GM12878 (cell line): ENCODE results near the gene BMERB1. TPM values are rescaled to one million over a fixed set of nuclear protein-coding genes. Genes with fewer than 3 reads are reported as not detected.

Source experiments
- ATF7 ChIP-seq: fragments of 450-650 bp; IDR thresholded peaks from 2 replicates; pipeline ENCODE4 v1.6.1; 2016; ENCODE audit warnings: low read depth, mild to moderate bottlenecking
- BCL11A ChIP-seq: IDR thresholded peaks from 2 replicates; pipeline ENCODE4 v1.6.1; 2011; ENCODE audit warnings: low read depth, low read length
- EP300 ChIP-seq, 2 experiments: fragments of 150-350 bp in 1 of 2; IDR thresholded peaks; 2 replicates each; pipeline ENCODE4 v1.6.1; 2011 to 2012; ENCODE audit warnings: low read depth in 2 of 2, low read length in 2 of 2, borderline replicate concordance in 1 of 2, improper control_type of control experiment in 1 of 2, inconsistent platforms in 1 of 2; ENCODE audit not compliant: control insufficient read depth in 1 of 2
- MTA3 ChIP-seq: IDR thresholded peaks from 2 replicates; pipeline ENCODE4 v1.6.1; 2012; ENCODE audit warnings: low read length, inconsistent platforms, borderline replicate concordance
- NFIC ChIP-seq: IDR thresholded peaks from 2 replicates; pipeline ENCODE4 v1.6.1; 2012; ENCODE audit warnings: low read depth, mild to moderate bottlenecking, inconsistent platforms, low read length, moderate library complexity
- TAF1 ChIP-seq: IDR thresholded peaks from 2 replicates; pipeline ENCODE4 v1.6.1; 2011; ENCODE audit warnings: mild to moderate bottlenecking, low read depth, low read length, borderline replicate concordance
- TCF3 ChIP-seq: IDR thresholded peaks from 2 replicates; pipeline ENCODE4 v1.6.1; 2012; ENCODE audit warnings: low read depth, mild to moderate bottlenecking, low read length, borderline replicate concordance; ENCODE audit not compliant: insufficient read depth
- ZNF207 ChIP-seq: fragments of 450-650 bp; IDR thresholded peaks from 2 replicates; pipeline ENCODE4 v1.6.1; 2014; ENCODE audit warnings: antibody characterized with exemption, mild to moderate bottlenecking, borderline replicate concordance
- polyA plus RNA-seq, 11 experiments: library from polyadenylated mRNA; depleted of rRNA in 4 of 11; unstranded in 6 of 11; stranded (reverse) in 5 of 11; fragments of >200 nt; fragmentation: Nextera tagmentation in 4 of 11; fragmentation: Illumina TruSeq in 1 of 11; extraction: Ambion mirVana in 4 of 11; extraction: Trizol in 1 of 11; gene quantifications; 1 replicate in 1 of 11; 2 replicates in 10 of 11; pipeline versions ENCODE4 v1.2.1 to v1.2.3, GENCODE V29; 2011 to 2016; ENCODE audit warnings: inconsistent platforms in 2 of 11, missing spikeins in 2 of 11, low read depth in 1 of 11
- total RNA-seq, 4 experiments: library from RNA; depleted of rRNA in 3 of 4; stranded (reverse); fragments of >200 nt in 3 of 4; fragmentation: Illumina TruSeq in 1 of 4; extraction: Trizol in 1 of 4; gene quantifications; 2 replicates each; pipeline versions ENCODE4 v1.2.1 to v1.2.3, GENCODE V29; 2013 to 2021
- TF ChIP-seq, protein P1 (sequence below): IDR thresholded peaks from 2 replicates; pipeline ENCODE4 v1.6.1; 2012; ENCODE audit warnings: improper control_type of control experiment, low read depth, low read length; ENCODE audit not compliant: insufficient replicate concordance
- TF ChIP-seq, protein P2 (sequence below): fragments of 450-650 bp; IDR thresholded peaks from 2 replicates; pipeline ENCODE4 v1.6.1; 2017; ENCODE audit warnings: mild to moderate bottlenecking, low read depth, inconsistent platforms; ENCODE audit not compliant: poor library complexity, severe bottlenecking

Gene BMERB1
- total and polyA plus RNA-seq, 10 of the 15 experiments (the other 5 are each of a cell fraction or from before 2014, with no cell fraction given), result 0.05 to 0.68 (median 0.34) TPM

- TF ChIP-seq, protein P1, sequence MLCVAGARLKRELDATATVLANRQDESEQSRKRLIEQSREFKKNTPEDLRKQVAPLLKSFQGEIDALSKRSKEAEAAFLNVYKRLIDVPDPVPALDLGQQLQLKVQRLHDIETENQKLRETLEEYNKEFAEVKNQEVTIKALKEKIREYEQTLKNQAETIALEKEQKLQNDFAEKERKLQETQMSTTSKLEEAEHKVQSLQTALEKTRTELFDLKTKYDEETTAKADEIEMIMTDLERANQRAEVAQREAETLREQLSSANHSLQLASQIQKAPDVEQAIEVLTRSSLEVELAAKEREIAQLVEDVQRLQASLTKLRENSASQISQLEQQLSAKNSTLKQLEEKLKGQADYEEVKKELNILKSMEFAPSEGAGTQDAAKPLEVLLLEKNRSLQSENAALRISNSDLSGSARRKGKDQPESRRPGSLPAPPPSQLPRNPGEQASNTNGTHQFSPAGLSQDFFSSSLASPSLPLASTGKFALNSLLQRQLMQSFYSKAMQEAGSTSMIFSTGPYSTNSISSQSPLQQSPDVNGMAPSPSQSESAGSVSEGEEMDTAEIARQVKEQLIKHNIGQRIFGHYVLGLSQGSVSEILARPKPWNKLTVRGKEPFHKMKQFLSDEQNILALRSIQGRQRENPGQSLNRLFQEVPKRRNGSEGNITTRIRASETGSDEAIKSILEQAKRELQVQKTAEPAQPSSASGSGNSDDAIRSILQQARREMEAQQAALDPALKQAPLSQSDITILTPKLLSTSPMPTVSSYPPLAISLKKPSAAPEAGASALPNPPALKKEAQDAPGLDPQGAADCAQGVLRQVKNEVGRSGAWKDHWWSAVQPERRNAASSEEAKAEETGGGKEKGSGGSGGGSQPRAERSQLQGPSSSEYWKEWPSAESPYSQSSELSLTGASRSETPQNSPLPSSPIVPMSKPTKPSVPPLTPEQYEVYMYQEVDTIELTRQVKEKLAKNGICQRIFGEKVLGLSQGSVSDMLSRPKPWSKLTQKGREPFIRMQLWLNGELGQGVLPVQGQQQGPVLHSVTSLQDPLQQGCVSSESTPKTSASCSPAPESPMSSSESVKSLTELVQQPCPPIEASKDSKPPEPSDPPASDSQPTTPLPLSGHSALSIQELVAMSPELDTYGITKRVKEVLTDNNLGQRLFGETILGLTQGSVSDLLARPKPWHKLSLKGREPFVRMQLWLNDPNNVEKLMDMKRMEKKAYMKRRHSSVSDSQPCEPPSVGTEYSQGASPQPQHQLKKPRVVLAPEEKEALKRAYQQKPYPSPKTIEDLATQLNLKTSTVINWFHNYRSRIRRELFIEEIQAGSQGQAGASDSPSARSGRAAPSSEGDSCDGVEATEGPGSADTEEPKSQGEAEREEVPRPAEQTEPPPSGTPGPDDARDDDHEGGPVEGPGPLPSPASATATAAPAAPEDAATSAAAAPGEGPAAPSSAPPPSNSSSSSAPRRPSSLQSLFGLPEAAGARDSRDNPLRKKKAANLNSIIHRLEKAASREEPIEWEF, result no peak
- TF ChIP-seq ZNF207, result no peak
- TF ChIP-seq EP300 (IDR thresholded peaks at IDR 0.05; ENCODE audit: borderline replicate concordance in 1 of 2, control insufficient read depth in 1 of 2, low read depth in 2 of 2, low read length in 2 of 2), result no peak
- TF ChIP-seq ATF7, result no peak
- no peak for TF ChIP-seq TAF1
- TF ChIP-seq, protein P2, sequence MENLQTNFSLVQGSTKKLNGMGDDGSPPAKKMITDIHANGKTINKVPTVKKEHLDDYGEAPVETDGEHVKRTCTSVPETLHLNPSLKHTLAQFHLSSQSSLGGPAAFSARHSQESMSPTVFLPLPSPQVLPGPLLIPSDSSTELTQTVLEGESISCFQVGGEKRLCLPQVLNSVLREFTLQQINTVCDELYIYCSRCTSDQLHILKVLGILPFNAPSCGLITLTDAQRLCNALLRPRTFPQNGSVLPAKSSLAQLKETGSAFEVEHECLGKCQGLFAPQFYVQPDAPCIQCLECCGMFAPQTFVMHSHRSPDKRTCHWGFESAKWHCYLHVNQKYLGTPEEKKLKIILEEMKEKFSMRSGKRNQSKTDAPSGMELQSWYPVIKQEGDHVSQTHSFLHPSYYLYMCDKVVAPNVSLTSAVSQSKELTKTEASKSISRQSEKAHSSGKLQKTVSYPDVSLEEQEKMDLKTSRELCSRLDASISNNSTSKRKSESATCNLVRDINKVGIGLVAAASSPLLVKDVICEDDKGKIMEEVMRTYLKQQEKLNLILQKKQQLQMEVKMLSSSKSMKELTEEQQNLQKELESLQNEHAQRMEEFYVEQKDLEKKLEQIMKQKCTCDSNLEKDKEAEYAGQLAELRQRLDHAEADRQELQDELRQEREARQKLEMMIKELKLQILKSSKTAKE, result no peak
- no peak for TF ChIP-seq NFIC
- TF ChIP-seq TCF3, result no peak
- no peak for TF ChIP-seq BCL11A
- TF ChIP-seq MTA3, result no peak
These were observed 118.1 kb downstream of the BMERB1 start (continued) for GRCh38 chr16:15552507-15552906.
